Measurements from ENCODE around the gene PRICKLE2. TPM values are rescaled to one million over a fixed set of nuclear protein-coding genes. Genes with fewer than 3 reads are reported as not detected.

The PRICKLE2 gene
- total RNA-seq, 1 experiment from 2014 or later, result not detected

DNA sequence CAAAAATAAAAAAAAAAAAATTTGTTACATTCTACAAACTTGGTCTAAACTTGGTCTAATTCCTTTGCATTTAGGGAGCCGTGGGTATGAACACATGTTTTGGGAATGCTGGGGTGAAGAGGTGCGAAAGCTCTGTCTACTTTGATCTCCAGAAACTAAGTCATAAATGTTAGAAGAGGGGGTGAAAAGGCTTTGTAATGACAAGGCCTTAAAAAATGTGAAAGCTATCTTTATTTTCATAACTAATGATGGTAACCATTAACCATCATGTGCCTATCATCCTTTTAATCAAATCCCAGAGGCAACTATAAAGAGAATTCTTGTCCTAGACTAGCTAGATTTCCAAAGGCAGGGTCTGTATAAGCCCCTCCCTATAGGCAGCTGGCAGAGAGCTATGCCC lies 60.9 kb downstream of the PRICKLE2 start:
- no peak for DNase-seq (ENCODE audit: extremely low read depth, low read depth)

DNA sequence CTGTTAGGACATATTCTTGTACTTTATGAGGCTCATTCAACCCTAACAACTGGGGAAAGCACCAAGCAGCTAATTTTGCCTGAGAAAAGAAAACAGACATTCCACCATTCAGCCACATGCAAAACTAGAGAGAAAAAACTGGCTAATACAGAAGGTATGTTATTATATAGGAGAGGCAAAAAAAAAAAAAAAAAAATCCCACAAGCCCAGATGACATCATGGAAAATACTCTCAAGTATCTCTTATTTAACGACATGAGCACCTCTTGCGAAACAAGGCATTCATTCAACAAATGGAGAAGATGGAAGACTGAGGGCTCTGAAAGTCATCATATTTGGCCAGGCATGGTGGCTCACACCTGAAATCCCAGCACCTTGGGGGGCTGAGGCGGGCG lies 61.5 kb downstream of the PRICKLE2 start:
- DNase-seq (ENCODE audit: extremely low read depth, low read depth), result peak; percentile 17

DNA sequence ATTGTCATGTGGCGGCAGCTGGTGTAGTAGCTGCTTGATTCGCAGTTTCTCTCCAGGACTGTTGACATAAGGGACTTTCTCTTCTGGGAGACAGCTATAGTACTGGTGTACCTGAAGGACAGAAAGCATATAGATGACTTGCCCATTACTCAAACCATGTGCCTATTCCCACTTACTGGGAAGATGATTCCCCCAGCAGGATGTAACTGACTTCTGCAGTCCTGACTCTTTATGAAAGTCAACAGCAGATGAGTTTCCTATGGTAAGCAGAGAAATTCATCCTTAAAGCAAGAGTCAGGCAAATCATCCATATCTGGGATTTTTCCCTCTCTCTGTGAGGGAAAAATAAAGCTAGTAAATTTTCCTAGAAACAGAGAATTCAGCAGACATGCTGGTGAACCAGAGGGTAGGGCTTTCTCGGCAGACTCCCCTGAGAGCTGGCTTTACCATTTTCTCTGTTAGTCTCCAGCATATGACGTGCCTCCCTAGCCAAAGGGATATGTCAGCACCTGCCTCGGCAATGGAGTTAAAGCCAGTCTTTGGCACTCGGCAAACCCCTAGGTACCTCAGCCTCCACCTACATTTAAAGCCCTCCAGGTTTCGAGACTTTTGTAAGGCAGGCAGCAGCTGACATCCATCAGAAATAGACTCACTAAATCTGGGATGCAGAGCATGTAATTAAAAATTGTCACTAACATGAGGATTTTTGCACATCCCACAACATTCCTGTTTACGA lies 62.1 kb downstream of the PRICKLE2 start:
- no peak for DNase-seq (ENCODE audit: extremely low read depth, low read depth)

DNA sequence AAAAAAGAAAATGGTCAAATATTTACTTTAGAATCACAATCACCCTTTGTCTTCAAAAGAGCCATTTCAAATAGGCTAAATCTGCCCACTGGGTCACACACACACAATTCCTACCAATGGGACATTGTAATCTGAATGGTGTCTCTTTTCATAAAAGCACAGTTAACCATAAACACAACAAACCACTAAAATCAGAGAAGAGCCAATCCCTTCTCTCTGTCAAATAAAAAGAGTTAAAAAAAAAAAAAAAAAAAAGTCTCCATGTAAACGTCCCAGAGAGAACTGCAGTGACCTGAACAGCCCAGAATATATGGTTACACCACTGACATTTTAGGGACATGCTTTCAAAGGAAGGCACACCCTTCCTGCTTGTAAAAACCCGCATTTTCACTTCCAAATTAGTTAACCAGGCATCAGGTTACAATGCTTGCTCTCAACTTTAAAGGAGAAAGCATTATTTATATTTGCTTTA lies 63.7 kb downstream of the PRICKLE2 start:
- no peak for DNase-seq (ENCODE audit: extremely low read depth, low read depth)

DNA sequence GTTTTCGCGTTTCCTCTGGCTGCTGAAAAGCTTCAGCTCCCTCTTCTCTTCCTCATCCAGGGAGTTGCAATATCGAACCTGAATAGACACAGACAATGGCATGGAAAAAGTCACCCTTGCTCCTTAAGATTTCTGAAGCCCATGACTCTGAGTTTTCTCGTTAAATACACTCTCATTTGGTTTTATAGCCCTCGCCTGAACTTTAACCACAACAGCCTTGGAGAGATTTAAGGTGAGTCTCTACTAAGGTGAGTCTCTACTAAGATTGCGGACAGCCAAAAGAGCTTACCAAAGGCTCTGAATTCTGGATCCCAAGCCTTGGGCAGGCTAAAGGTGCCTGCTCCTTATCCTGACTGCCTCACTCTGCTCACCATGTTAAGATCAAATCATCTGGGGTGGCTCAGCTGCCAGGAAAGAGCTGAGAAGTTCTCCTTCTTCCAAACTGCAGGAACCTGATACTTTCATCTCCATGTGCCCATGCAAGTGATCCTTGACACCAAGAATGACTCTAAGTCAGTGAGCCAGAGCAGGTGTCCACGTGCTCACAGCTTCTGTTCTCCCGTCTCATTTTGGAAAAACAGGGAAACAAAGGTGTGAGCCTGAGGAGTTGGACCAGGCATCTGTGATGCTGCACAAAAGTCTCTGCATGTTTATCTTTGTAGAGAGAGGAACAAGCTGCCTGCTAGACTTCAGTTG lies 65.1 kb downstream of the PRICKLE2 start:
- DNase-seq (ENCODE audit: extremely low read depth, low read depth), result no peak

DNA sequence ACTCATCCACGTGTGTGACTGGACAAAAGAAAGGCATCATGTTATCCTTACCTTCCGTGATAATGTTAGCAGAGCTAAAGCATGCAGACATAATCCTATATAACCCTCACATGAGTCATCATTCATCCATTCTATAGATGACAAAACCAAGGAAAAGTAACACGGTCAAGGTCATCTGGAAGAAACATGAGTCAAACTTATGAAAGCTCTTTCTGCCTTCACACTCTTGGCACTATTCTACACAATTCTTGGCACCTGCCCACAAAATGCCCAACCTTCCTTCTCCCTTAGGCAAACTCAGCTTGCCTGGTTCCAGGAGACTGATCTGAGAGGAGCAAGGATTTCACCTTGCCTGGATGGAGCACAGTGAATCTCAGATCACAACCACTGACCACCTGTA lies 66.9 kb downstream of the PRICKLE2 start:
- no peak for DNase-seq (ENCODE audit: extremely low read depth, low read depth)

DNA sequence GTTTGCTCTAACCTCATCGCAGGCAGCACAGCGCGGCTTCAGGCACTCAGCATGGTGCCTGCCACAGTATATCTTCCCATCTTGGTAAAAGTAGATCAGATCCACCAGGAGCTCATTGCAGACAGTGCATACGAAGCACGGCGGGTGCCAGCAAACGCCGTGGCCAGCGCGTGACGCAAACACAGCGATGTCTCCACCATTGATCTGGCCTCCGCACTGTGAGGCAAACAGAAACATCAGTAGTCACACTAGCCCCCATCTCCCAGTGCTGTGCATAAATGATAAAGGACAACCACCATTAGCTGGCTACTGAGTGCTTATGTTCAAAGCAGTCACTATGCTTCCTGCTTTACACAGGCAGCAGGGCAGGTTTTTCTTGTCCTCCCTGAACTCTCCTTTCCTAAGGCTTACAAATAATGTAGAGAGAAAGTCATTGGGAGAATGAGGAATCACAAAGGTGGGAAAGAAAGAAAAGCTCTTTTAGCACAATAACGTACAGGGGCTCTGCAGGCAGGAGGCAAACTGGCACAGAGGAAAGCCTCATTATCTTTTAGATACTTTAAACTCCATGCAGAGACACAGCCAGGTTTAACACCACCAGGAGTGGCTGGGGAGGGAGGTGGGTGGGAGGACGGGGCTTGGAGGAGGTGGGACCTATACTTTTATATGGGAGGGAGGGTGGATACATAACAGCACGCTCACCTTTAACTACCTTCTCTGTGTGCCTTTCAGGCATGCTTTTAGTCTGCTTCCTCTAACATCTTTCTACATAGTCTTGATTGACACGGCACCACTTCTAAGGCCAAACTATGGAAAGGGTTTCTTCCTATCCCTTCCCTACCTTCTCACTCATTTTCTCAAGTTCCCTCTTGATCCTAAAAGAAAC lies 67.9 kb downstream of the PRICKLE2 start:
- no peak for DNase-seq (ENCODE audit: extremely low read depth, low read depth)

DNA sequence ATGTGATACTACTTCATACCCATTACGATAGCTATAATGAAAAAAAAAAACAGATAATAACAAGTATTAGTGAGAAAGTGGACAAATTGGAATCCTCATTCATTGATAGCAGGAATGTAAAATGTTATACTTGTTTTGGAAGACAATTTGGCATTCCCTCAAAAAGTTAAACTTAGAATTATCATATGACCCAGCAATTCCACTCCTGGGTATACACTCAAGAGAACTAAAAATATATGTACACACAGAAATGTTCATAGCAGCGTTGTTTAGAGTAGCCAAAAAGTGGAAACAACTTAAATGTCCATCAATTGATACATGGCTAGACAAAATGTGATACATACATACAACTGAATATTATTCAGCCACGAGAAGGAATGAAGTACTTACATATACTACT lies 69.9 kb downstream of the PRICKLE2 start:
- no peak for DNase-seq (ENCODE audit: extremely low read depth, low read depth)

DNA sequence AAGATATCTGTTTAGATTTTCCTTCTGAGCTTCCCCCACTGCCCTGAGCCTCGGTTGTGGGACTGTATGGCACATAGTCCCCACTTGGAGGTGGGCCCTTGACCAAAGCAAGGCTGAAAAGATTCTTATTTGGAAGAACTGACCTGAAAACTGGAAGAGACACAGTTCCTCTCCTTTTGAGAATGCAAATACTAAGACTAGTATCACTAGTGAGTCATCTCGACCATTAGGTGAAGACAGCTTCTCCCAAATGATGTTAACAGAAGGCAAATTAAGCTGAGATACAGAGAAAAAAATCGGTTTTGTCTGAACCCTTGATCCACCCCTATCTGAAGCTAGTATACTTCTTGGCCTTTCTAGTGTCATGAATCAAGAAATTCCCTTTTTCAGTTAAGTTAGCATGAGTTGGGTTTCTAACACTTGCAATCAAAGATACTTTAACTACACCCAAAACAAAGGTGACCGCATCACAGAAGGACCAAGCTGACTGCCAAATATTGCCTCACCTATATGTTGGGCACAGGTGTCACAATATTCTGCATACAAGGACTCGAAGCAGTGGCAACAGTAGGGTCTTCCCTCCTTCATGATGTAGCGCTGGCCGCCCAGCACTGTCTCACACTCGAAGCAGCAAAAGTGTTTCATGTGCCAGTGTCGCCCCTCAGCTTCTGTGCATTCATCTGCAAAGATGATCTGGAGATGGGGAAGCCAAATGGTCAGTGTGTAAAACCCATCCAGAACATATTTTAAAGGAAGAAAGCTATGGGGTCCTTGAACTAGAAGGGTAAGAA lies 72.4 kb downstream of the PRICKLE2 start:
- no peak for DNase-seq (ENCODE audit: extremely low read depth, low read depth)

DNA sequence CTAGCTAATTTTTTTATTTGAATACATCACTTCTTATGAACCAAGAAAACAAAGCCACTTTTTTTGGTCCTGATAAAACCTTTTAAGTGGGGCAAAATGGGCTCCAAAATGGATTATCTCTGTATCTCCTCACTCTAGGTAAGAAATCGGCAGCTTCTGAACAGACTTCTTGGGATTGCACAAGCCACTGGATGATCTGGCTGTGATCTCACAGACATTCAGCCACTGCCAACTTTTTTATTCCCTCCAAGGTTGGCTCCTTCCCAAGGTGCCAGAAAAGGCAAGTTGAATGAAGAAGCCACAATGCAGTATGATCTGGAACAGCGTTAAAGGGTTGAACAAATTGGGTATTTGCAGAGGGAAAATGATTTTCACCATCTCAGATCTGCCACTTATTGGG lies 73.2 kb downstream of the PRICKLE2 start:
- no peak for DNase-seq (ENCODE audit: extremely low read depth, low read depth)

DNA sequence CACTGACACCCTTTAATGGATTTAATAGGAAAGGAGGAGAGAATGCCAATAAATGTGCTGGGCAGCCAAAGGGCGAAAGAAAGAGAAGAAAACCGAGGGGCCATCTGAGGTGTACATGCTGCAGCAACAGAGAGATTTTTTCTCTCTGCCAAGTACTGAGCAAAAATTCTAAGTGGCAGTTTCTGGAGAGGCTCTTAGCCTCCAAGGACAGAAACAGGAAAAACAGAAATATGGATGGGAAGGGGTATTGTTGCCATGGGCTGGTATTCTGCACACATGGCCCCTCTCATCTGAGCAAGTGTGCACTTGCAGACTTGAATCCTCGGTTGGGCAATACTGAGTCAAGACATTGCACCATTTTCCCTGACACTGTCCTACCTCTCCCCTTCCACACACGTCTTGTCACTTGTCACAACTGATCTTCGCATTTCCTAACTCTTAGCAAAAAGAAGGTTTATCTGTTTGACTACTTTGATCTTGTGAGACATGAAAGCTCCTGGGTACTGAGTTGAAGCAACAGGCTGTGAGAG lies 73.9 kb downstream of the PRICKLE2 start:
- DNase-seq (ENCODE audit: extremely low read depth, low read depth), result no peak

DNA sequence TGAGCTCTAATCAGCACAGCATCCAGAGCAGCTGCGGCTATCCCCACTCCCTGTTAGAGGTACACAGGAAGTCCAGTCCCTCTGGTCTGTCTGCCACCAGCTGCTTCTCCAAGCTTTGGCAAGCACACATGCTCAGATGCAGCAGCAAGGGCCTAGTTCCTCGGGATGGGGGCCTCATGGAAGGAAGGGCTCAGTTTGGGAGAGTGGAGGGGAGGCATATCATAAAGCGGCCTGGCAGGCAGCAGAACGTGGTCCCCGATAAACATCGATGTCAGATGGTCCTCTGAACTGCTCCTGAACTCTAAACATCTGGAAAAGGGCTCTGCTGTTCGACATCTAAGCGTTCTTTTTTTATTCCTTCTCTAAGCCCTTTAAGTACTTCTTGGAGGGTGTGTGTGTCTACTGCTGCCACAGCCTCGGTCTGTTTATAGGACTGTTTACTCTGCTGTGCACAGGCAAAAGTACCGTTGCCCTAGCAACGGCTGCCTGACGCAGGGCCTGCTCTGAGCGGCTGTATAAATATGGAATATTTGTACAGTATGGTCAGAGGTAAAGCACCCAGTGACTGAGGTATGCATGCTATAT lies 74.6 kb downstream of the PRICKLE2 start:
- no peak for DNase-seq (ENCODE audit: extremely low read depth, low read depth)

DNA sequence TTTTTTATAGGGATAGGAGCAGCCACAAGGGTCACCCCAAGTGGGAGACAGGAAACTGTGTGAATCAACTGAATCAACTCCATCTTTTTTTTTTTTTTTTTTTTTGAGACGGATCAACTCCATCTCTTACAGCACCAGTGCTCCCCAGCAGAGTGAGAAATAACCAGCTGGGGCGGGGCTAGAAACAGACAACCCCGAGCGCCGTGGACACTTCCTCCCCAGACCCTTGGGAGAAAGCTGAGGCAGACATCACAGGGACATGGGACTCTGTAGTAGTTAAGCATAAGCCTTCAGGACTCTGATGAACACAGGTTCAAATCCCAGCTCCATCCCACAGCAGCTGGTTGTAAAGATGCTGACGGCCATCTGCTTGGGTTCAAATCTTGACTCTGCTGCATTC lies 75.4 kb downstream of the PRICKLE2 start:
- DNase-seq (ENCODE audit: extremely low read depth, low read depth), result no peak

DNA sequence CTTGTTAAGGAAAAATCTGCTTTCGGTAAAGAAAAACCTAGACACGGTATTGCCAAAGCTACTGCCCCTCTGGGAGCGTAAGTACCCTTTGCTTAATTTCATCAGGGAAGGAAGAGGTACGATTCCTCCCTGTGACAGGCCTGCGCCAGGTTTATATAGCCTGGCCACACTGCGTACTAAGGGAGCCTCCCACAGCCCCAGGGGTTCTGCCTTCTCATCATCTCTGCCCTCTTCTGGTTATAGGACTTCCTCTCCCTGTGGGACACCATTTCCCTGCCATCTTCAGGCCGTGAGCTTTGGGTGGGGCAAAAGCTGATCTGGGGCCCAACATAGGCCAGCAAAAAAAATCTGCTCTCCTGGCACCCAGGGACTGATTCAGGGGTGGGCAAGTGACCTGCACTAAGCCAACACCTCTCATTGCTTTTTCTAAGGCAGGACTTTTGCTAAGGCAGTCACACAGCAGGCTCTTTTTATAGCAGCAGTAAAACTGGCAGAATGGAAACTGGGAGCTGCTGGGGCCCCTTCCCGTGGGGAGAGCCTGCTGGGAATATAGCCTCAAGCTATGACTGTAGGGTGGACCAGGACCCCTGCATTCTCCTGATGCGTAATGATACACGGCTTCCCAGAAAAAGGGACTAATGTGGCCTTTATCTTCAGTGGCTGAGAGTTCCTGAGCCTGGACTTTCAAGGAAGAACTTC lies 76.2 kb downstream of the PRICKLE2 start:
- DNase-seq (ENCODE audit: extremely low read depth, low read depth), result no peak

DNA sequence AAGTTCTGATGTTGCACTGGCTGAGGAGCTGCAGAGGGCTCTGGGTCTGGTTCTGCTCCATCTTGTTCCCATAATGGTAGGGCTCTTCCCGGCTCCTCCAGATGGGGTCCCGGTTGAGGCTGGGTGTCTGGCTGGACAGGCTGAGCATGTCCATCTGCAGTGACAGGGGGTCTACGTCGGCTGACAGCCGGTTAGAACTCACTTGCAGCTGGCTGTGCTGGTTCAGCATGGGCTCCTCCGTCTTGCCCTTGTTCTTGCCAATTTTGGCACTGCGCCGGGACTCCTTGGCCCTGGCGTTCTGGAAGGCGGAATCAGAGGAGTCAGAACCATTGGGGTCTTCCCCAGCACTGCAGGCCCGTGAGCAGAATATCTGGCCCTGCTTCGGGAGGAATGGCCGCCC lies 78.1 kb downstream of the PRICKLE2 start:
- DNase-seq (ENCODE audit: extremely low read depth, low read depth), result no peak

DNA sequence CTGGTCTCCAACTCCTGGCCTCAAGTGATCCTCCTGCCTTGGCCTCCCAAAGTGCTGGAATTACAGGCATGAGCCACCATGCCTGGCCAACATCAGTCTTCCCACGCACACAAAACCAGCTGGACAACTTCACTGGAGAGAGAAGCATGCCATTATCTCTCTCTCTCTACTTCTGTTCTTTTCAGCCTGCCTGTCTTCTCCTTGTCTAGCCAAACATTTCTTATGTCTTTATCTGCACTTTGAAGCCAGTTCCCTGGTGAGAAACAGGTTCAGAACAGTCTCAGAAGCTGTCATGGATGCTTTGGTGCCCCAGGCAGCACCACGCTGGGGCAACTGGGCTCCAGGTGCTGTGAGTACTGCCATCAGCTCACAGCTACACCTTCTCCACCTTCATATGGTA lies 79.8 kb downstream of the PRICKLE2 start:
- no peak for DNase-seq (ENCODE audit: extremely low read depth, low read depth)

DNA sequence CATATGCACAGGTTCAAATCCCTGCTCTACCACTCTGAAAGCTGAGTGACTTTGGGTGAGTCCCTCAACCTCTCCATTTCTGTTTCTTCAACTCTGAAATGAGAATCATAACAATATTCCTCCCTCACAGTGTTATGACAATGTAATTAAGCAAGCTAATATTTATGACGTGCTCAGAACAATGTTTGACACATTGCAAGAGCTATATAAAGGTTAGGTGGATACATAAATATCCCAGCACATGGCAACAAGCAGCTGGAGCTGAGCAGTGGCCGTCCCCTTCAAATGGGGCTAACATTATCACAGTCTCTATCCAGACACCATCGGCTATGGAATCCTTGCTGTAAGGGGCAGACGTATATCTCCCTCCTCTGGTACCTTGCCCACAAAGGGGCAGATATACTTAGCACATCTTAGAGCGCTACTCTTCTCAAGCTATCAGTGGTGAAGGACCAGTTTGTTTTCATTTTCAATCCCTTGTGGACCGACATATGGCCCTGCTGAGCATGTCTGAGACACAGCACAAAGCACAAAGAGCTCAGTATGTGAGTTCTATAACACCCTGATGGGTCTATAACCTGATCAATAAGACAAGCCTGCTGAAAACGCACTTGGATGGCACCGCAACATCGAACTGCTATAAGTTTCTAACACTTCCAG lies 80.9 kb downstream of the PRICKLE2 start:
- no peak for DNase-seq (ENCODE audit: extremely low read depth, low read depth)

DNA sequence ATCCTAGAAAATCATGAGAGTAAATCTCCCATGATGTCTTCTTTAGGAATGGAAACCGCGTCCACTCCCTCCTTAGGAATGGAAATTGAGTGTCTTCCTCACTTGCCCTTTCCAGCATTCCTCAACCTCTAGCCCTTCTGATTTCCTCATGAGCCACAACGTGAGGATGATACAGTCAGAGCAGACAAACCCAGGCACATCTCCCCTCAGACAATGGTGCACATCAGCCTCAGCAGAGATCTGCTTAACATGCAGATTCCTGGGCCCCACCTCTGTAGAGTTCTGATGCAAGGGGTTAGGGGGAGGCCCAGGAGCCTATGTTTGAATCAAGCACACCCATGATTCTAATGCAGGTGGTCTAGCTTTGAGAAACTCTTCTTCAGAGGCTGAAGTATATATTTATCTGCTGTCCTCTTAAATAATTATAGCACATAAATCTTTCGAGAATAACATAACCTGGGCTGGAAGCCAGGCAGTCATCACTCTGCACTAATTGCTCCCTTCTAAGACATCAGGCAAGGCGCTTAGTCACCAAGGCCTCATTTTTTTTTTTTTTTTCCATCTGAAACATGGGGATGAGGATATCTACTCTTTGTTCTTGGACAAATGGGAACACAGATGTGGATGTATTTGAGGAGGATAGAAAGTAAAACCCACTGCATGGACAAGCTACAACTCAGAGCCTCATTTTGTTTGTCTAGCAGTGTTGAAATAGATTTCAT lies 81.7 kb downstream of the PRICKLE2 start:
- DNase-seq (ENCODE audit: extremely low read depth, low read depth), result no peak

Data from NCI-H460 (cell line).